ENCODE measurements around the gene PTH2.

Gene PTH2

DNA sequence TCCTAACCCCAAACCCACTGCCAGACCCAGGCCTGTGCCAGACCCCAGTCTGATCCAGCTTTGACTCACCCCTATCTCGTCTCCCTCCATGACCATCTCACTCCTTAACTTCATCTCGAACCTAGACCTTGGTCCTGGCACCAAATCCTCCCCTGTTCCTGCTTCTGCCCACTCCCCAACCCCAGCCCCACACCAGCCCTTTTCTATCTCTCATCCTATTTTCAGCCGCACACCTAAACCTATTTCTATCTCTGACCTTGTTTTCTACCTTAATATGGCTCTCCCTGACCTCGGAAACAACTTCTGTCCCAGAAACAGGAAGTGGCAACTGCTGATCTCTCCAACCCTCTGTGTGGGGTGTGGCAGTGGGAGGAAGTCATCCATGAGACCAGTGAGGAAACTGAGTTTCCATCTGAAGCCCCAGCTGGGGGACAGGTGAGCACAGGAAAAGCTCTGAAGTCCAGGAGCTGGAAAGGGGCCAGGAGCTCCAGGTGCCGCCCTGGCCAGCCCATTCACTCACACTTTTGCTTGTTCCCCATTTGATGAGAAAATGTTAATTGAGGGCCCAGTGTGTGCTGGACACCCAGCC lies 13.7 kb downstream of the PTH2 start:
- DNase-seq = no peak

DNA sequence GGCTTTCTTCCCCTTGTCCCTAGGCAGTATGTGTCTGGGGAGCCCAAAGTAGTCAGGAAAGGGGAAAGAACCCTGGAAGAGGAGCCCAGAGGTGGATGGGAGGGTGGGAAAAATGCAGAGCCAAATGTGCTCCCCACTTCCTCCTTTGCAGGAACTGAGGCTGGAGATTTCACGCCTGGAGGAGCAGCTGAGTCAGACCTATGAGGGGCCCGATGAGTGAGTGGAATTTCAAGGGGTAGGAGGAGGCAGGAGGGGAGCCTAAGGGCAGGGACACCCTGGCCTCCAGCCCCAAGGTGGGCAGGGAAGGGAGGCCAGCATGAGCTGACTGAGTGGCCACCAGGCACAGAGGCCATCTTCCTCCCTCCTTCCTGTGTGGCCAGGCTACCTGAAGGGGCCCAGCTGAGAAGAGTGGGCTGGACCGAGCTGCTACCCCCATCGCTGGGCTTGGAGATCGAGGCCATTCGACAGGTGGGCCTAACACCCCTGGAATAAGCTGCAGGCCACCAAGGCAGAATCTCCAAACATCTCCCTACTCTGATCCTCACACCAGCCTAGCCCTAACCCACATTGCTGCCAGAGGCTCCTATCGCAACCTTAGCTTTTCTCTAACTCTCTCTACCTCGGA lies 14.3 kb downstream of the PTH2 start:
- no peak for DNase-seq

DNA sequence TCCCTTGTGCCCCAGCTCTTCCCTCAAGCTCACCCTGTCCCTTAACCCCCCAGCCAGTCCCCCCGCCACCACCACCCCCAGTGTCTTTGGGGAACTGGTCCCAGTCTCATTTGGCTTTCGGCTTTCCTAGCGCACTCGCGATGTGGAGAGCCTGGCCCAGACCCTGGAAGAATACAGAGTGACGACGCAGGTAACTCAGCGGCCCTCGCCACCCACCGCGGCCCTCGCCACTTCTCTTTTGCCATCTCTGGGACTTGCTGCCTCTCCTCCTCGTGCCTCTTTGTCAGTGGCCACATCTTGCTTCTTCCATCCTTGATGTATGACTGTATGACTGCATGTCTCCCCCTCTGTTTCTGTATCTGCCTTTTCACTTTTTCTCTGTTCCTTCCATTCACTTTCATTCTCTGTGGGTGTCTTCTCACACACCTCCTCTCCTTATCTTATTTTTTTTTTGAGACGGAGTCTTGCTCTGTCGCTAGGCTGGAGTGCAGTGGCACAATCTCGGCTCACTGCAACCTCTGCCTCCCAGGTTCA lies 15.7 kb downstream of the PTH2 start:
- no peak for DNase-seq

DNA sequence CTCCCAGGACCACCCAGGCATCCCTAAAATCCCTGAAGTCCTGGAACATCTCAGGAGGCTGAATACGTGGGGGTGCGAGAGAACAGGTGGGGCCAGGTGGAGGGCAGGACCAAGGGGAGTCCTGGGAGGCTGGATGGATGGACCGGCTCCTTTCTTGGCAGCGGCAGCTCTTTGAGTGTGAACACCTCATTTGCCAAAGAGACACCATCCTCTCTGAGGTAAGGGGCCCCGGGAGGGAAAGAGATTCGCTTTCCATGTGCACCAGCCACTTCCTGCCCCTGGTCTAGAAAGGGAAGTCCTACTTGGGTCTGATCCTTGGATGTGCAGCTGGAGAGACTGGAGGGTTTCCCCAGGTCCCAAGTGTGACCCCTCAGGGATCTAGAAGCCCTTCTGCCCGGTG lies 16.2 kb downstream of the PTH2 start:
- no peak for DNase-seq

DNA sequence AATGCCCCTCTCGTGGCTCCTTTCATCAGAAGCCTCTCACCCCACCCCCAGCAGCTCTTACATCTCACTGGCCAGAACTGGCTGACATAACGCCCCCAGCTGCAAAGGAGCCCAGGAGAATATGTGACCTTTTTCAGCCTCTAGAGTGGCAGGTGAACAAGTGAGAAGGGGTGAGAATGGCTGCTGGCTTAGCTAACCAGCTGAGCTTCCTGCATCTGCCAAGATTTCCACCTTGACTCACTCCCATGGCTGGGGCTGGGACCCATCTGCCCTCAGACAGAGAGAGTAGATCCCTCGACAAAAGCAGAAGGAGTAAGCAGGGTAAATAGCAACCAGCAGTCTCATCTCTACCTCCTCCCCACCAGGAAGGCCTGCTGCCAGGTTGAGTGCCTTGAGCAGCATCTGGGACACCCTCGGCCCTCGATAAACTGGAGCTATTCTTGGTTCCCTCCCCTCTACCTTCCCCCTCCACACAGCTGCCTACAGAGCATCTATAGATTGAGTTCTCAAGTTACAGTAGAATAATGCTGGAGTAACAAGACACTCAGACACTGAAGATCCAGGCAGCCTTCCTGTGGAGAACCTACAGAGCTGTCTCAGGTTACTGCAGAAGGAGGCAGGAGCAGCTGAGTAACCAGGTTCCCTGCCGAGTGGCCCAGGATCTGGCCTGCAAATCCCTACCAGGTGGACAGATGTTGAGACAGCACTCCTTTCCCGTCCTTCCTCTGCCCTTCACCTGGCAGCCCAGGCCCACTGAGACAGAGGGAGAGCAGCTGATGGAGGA lies 19.6 kb downstream of the PTH2 start:
- DNase-seq = no peak

DNA sequence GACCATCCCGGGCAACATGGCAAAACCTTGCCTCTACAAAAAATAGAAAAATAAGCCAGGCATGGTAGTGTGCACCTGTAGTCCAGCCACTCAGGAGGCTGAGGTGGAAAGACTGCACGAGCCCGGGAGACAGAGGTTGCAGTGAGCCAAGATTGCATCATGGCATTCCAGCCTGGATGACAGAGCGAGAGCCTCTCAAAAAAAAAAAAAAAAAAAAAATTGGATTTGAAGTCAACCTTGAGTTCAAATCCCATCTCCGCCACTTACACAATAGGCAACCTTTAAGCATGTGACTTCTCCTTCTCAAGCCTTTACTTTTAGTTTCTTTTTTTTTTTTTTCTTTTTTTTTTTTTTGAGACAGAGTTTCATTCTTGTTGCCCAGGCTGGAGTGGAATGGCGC lies 23.2 kb downstream of the PTH2 start:
- no peak for DNase-seq

DNA sequence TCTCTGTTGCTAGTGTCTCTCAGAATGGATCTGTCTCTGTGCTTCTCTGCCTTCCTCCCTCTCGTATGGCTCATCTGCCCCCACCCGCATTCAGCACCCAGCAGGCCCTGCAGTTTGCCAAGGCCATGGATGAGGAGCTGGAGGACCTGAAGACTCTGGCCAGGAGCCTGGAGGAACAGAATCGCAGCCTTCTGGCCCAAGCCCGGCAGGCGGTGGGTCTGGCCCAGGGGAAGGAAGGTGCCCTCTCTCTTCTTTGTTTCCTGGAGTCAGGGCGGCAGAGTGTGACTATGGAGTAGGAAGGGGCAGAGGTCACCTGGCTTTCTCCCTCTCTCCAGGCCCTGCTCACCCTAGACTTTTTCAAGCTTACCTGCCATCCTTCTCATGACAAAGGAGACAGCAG lies 24.3 kb downstream of the PTH2 start:
- DNase-seq = peak in 1 of 14 donors; percentile 43

DNA sequence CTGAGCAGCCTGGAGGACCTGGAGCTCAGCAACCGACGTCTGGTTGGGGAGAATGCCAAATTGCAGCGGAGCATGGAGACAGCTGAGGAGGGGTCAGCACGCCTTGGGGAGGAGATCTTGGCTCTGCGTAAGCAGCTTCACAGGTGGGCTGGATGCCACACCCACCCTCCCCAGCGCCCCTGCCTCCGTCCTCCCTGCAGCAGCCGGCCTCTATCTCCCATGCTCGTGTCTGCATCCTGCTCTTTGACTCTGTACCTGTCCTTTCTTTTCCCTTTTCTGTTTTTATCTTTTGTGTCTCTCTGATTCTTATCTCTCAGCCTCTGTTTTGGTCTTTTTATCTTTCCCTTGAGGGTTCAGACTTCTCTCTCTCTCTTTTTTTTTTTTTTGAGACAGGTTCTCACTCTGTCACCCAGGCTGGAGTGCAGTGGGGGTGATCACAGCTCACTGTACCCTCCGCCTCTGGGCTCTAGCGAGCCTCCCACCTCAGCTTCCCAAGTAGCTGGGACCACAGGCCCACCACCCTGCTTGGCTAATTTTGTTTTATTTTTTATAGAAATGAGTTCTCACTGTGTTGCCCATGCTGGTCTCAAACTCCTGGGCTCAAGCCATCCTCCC lies 25.1 kb downstream of the PTH2 start:
- DNase-seq = peak in 1 of 14 donors; percentile 46

DNA sequence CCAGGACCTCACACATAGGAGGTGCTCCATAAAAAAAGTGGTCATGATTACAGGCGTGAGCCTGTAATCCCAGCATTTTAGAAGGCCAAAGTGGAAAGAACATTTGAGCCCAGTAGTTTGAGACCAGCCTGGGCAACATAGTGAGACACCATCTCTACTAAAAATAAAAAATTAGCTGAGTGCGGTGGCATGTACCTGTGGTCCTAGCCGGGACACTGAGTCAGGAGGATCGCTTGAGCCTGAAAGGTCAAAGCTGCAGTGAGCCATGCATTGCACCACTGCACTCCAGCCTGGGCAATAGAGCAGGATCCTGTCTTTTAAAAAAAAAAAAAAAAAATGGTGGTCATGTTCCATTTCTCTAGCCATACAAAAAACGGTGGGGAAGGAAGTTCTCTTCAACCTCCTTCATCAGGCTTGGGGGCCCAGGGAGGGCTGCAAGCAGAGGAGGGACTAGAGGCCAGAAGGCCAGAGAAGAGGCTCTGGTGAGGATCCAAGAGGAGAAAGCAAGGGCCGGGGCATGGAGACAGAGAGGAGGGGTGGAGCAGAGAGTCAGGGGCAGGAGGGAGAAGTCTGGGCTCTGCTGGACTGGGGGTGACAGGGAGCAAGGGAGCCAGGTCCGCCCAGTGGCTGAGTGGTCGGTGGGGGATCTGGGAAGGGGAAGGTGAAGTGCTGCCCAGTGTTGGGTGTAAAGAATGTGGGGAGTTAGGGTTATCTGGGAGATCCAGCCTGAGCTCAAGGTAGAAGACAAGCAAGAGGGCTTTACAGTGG lies 26.3 kb downstream of the PTH2 start:
- no peak for DNase-seq

DNA sequence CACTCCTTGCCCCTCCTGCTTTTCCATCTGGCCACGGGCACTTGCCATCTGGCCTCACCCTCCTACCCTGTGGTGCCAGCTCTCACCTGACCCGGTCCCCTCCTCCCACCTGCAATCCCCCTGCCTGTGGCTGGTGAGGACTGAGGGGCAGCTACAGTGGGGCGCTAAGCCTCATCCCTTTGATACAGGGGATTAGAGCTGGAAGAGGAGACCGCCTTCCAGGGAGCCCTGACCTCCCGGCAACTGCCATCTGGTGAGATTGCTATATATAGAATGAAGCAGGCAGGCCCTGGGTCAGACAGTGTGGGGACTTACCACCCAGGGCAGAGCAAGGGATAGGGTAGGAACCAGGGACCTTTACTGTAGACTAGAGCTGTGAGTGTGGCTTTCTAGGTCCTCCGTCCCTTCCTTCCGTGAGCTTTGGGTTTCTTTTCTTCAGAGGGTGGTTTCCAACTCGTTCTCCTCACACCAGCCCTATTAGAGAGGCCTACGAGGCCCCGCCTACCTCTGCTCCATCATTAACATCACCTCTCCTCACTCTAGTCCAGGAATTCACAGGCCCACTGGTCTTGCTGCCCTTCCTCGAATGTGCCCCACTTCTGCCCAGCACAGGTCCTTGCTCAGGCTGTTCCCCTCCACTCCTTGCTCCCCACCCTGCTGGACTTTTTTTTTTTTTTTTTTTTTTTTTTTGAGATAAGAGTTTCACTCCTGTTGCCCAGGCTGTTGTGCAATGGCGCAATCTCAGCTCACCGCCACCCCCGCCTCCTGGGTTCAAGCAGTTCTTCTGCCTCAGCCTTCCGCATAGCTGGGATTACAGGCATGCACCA lies 27.4 kb downstream of the PTH2 start:
- peak in 2 of 14 donors; percentile 10 to 82 for DNase-seq

DNA sequence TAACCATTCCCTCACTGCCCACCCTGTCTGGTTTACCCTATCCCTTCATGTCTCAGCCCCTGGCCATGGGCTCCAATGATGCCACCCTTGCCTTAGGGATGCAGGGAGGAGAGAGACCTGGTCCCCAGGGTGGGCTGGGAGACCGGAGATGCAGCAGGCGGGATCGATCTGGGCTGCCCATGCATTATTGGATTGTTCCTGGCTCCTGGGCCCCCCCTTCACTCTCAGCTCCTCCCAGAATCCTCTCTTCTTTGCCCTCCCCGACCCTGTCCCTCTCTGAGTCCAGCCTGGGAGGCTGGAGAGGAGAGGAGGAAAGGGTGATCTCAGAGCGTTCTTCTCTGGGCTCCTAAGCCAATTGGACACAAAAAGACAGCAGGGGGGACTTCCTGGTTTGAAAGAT lies 29.4 kb downstream of the PTH2 start:
- peak in 1 of 14 donors; percentile 39 for DNase-seq

DNA sequence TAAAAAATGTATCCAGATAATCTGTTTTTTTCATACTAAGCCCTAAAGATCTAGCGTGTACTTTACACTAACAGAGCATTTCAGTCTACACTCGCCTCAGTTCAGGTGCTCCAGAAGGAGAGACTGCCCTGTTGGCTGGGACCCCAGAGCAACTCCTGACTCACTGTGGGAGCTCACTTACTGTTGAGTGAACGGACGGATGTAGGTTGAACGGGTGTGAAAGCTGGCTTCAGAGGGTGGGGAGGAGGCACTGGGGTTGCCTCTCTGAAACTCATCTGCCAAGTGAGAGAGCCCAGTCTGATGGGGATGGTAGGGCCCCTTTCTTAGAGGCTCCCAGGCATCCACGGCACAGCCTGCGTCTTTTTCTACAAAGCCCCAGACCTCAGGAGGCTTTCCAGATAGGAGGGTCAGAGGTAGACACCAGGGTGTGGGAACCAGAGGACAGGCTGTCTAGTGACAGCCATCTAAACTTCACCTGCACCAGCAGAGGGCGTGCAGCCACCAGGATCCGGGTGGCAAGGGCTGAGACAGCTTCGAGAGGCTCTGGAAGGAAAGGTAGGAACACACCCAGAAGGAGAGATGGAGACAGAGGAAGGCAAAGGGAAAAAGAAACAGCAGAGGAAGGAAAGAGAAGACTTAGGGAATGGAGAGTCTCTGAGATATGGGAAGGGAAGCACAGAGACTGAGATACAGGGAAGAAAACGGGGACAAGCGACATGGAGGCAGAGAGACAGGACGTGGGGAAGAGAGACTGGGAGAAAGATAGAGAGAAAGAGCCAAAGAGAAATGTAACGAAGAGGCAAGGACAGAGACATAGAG lies 31.5 kb downstream of the PTH2 start:
- DNase-seq = peak in 11 of 14 donors; percentile 6 to 90 (median 17)

DNA sequence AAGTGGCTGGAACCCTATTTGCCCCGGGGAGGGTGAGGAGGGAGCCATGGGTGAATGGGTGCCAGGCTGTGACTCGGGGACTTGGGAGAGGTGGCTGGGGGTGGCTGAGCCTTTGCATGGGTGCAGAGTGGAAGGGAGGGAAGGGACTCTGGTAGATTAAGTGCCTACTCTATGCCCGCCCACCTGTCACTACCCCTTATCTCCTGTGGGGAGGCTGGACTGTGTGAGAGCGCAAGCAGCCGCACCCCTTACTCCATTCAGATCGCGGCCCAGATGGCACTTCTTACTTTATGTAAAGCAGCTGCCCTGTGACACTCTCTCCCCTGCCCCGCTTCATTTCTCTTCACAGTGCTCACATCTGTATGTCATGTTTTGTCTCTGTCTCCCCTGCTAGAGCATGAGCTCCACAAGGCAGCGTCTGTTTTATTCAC lies 32.3 kb downstream of the PTH2 start:
- DNase-seq = no peak

DNA sequence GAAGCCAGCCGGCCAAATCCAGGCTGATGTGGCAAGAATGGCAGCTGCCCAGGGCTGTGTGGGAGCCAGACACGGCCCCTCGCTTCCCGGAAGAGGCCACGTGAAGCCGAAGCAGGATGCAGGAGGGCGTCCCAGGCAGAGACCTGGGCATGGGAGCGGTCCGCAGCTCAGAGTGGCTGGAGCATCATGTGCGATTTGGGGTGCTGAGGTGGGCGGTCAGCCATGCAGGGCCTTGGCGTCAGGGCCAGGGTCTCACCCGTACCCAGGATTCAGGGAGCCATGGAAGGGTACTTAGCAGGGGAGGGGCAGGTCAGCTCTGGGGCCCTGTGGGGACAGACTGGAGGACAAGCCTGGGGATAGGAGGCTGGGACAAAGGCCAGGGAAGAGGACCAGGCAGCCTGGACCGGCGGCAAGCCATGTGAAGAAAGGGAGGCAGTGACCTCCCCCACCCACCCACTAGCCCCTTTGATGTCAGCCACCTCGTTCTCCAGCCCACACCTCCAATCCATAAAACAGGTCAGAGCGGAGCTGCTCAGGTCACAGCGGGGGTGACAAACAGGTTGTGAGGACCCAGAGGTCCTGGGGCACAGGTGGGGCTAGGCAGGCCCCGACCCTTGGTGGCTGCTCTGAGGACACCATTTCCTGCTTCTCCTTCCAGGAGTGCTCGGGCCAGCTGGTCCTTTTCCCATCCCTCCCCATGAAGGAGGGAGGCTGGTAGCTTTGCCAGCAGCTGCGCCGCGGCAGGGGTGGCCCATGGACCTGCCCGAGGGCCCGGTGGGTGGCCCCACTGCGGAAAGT lies 32.9 kb downstream of the PTH2 start:
- DNase-seq = no peak

DNA sequence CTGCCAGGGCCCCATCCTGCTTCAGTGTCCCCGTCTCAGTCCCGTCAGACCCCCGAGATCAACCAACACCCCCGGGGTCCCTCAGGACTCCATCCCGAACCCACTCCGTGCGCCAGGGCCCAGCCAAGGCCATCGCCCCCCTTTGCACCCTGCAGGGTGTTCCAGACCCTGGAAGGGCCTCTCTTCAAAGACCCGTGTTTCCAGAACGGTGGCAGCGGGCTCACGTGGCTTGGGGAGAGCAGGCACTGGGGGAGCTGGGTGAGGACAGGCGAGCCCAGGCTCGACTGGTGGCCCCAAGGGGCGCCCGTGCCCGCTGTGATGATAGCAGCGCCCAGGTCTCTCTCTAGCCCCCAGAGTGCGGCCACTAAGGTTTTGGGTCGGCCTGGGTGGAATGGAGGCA lies 33.8 kb downstream of the PTH2 start:
- no peak for DNase-seq

DNA sequence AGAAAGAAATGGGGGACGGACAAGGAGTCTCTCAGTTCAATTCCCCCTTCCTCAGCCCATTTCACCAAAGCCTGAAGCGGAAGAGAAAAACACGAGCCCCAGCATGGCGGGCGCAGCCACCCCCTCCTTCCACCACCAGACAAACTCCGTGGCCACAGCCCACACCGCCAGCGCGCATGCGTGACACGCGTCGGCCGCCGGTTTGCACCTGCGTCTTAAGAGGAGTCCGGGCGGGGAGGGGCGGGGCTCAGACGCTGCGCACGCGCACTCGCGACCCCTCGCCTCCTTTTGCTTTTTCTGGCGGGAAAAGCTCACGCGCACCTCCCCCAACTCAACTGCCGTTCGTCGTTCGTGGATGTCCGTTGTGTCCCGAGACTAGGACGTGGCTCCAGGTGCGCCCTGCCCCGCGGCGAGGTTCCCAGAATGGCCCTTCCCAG lies 35.3 kb downstream of the PTH2 start, which contains the start of gene KASH5:
Gene KASH5, plus strand, starts transcription at position 314 of the 437 bp plus-strand sequence. CDS start 2,635 bp downstream, outside the sequence.
- DNase-seq = peak in 10 of 14 donors; percentile 10 to 74 (median 26)

DNA sequence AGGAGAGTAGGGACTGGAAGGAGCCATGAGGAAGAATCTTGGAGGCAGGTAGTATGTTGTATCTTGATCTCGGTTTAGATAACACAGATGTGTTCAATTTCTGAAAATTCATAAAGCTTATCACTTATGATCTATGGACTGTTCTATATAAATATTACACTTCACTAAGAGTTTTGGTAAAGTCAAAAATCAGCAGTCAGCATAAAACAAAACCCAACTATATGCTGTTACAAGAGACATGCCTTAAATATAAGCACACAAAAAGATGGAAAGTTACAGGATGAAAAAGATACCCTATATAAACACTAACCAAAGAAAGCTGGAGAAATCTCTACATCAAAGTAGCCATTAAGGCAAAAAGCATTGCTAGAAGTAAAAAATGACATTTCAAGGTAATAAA lies 39.6 kb downstream of the PTH2 start:
- DNase-seq = no peak

DNA sequence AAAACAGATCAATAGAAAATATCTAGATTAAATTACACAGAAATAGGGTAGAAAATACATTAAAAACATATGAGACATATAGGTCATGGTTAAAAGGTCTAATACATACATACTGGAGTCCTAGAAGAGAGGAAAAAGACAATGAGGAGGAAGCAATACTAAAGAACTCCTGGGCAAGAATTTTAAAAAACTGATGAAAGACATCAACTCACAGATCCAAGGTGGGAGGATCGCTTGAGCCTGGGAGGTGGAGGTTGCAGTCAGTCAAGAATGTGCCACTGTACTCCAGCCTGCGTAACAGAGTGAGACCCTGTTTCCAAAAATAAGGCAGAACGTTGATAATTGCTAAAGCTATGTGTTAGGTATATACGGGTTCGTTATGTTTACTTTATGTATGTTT lies 40.6 kb downstream of the PTH2 start:
- DNase-seq = no peak

DNA sequence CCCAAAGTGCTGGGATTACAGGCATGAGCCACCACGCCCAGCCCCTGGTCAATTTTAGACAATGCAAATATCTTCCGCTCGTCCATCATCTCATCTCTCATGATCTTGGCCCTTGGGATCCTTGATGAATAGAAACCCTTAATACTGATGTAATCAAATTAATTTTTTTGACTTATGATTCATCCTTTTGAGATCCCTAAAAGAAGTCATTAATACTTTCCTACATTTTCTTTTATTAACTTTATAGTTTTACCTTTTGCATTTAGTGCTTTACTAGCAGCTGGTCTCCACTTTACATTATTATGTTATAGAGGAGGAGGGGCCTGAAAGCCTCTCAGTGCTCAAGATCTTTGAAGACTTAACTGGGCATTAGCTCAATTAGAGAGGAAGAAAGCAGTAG lies 42.9 kb downstream of the PTH2 start:
- no peak for DNase-seq
